ENCODE data around the gene ARPC1B. TPM values are rescaled to one million over a fixed set of nuclear protein-coding genes. Genes with fewer than 3 reads are reported as not detected.

ARPC1B gene
- total and polyA plus RNA-seq, 8 donors = 14.4 to 70.4 (median 41.2) TPM

GRCh38 chr7:99437946-99438572, 63.5 kb downstream of the ARPC1B start:
- peaks cover 0 to 13% (median 7%) of the 10 kb centered on the region in 3 donors for H3K4me1 ChIP-seq
- TF ChIP-seq, protein P1, sequence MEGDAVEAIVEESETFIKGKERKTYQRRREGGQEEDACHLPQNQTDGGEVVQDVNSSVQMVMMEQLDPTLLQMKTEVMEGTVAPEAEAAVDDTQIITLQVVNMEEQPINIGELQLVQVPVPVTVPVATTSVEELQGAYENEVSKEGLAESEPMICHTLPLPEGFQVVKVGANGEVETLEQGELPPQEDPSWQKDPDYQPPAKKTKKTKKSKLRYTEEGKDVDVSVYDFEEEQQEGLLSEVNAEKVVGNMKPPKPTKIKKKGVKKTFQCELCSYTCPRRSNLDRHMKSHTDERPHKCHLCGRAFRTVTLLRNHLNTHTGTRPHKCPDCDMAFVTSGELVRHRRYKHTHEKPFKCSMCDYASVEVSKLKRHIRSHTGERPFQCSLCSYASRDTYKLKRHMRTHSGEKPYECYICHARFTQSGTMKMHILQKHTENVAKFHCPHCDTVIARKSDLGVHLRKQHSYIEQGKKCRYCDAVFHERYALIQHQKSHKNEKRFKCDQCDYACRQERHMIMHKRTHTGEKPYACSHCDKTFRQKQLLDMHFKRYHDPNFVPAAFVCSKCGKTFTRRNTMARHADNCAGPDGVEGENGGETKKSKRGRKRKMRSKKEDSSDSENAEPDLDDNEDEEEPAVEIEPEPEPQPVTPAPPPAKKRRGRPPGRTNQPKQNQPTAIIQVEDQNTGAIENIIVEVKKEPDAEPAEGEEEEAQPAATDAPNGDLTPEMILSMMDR (IDR thresholded peaks at IDR 0.05) = no peak
- H3K27me3 ChIP-seq = no peaks in the 10 kb centered on the region
- no peaks in the 10 kb centered on the region for H3K9me3 ChIP-seq
- FAIRE-seq (no peak), ATAC-seq (peak; percentile 15 to 57 (median 41)), DNase-seq (no peak)
- intact Hi-C loops (cut with DNase I) = no loop called here
- H3K4me3 ChIP-seq = peak overlapping the region; percentile 94 to 100 (median 100)
- 12 to 13% methylated on average over 20 of the region's 20 CpGs for WGBS, 2 donors
- H3K36me3 ChIP-seq = peaks cover 0 to 10% (median 0%) of the 10 kb centered on the region in 3 donors
- H3K27ac ChIP-seq = peak overlapping the region in 3 of 4 donors; percentile 60 to 73 (median 67)

DNA sequence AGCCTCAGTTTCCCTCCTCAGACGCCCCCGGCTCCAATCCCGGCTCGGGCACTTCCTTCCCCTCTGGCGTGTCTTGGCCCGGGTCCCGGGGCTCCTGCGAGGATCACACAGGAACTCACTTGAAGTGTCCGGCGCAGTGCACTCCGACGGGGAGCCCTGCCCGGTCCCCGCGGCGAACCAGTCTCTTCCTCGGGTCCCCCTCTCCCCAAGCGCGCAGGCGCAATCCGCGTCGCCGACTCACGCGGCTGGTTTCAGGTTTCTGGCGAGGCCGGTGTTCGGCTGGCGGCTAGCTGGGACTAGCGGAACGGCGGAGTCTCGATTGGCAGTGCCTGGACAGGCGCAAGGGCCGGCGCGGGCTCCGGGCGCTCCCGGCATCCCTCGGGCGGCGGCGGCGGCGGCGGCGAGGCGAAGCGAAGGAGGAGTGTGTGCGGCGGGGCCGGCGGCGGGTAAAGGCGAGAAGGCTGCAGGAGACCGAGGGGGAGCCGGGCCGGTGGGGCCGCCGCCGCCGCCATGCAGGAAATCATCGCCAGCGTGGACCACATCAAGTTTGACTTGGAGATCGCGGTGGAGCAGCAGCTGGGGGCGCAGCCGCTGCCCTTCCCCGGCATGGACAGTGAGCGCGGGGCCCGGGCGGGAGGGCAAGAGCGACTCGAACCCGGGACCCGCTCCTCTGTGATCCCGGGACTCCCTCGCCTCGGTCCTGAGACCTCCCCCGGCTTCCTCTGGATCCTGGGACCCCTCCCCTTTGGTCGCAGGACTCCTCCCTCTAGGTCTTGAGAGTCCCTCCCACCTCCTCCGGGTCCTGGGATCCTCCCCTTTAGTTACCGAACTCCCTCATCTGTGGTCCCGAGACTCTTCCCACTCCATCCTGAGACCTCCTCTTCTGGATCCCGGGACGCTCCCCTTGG, 64.3 kb downstream of the ARPC1B start, which contains the start of the genes CPSF4 and PTCD1:
Gene CPSF4 (plus strand): TSS at position 371 of the 908 bp plus-strand sequence. CDS start 140 bp downstream, at position 511.
Gene PTCD1 (minus strand): TSS at position 226 of the 908 bp plus-strand sequence. CDS start 3,556 bp downstream, outside the sequence.
- DNase-seq = peak; percentile 95 to 99 (median 96)
- TF ChIP-seq, protein P1 (IDR thresholded peaks at IDR 0.05) = no peak
- WGBS, 2 donors = 0 to 1% methylated on average over 62 to 89 of the region's 89 CpGs
- peak within 1 kb of the TSS in 3 of 4 donors; percentile 60 to 73 (median 67) for H3K27ac ChIP-seq
- H3K9me3 ChIP-seq = no peaks in the 10 kb centered on the region
- intact Hi-C loops (cut with DNase I) = no loop called here
- peaks cover 0 to 9% (median 0%) of the 10 kb centered on the region in 3 donors for H3K36me3 ChIP-seq
- no peak for FAIRE-seq
- peak; percentile 98 to 99 (median 98) for ATAC-seq
- peak within 1 kb of the TSS; percentile 94 to 100 (median 100) for H3K4me3 ChIP-seq
- peaks cover 0 to 13% (median 7%) of the 10 kb centered on the region in 3 donors for H3K4me1 ChIP-seq
- no peaks in the 10 kb centered on the region for H3K27me3 ChIP-seq

DNA sequence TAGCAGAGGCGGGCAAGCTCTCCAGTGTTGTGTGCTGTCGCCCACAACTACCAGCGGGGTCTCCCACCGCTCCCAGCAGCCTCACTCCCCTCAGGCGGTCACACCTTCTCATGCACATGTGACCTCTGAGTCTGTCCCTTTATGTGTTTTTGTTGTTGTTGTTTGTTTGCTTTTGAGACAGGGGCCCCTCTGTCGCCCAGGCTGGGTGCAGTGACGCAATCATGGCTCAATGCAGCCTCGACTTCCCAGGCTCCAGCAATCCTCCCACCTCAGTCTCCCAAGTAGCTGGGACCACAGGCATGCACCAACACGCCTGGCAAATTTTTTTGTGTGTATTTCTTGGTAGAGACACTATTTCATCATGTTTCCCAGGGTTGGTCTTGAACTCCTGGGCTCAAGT, 65.7 kb downstream of the ARPC1B start:
- Histone ChIP-seq H3K27ac (no peak overlapping the region), H3K9me3 (no peaks in the 10 kb centered on the region), H3K4me1 (peaks cover 0 to 13% (median 7%) of the 10 kb centered on the region in 3 donors), H3K4me3 (peak overlapping the region in 2 of 4 donors; percentile 94 to 100), H3K36me3 (peaks cover 0 to 8% (median 7%) of the 10 kb centered on the region in 3 donors), H3K27me3 (no peaks in the 10 kb centered on the region)
- intact Hi-C loops (cut with DNase I) = no loop called here
- TF ChIP-seq, protein P1 (IDR thresholded peaks at IDR 0.05) = no peak
- DNase-seq = no peak
- no peak for ATAC-seq
- WGBS, 2 donors = 69 to 71% methylated on average over 9 of the region's 9 CpGs
- no peak for FAIRE-seq

Other genes starting within 250 kb of the ARPC1B start
- gene SMURF1, start 230.6 kb upstream of the ARPC1B start, total RNA-seq = 10 to 100 TPM in 5 of 6 donors, 1 to 10 TPM in 1; 9.0 to 22.7 (median 15.7) TPM
- 10 to 100 TPM in 1 of 2 donors, 1 to 10 TPM in 1; 7.6 to 14.7 TPM for gene SMURF1, start 230.6 kb upstream of the ARPC1B start, polyA plus RNA-seq
- gene KPNA7, start 166.6 kb upstream of the ARPC1B start, total RNA-seq = under 1 TPM in 3 of 6 donors, not detected in 3; 0.12 to 0.22 (median 0.13) TPM
- gene KPNA7, start 166.6 kb upstream of the ARPC1B start, polyA plus RNA-seq = under 1 TPM; 0.08 to 0.23 TPM
- gene MYH16, start 101.9 kb upstream of the ARPC1B start, total RNA-seq = under 1 TPM in 1 of 6 donors, not detected in 5; 0.09 TPM
- gene MYH16, start 101.9 kb upstream of the ARPC1B start, polyA plus RNA-seq = under 1 TPM in 1 of 2 donors, not detected in 1; 0.02 TPM
- 10 to 100 TPM; 32.8 to 80.5 (median 54.7) TPM for gene ARPC1A, start 48.8 kb upstream of the ARPC1B start, total RNA-seq
- 10 to 100 TPM; 65.2 to 90.9 TPM for gene ARPC1A, start 48.8 kb upstream of the ARPC1B start, polyA plus RNA-seq
- gene PDAP1, start 33.9 kb downstream of the ARPC1B start, total RNA-seq = 10 to 100 TPM; 27.8 to 53.7 (median 38.2) TPM
- 10 to 100 TPM; 46.7 to 84.6 TPM for gene PDAP1, start 33.9 kb downstream of the ARPC1B start, polyA plus RNA-seq
- gene BUD31, start 34.2 kb downstream of the ARPC1B start, total RNA-seq = 10 to 100 TPM; 26.8 to 44.7 (median 28.9) TPM
- gene BUD31, start 34.2 kb downstream of the ARPC1B start, polyA plus RNA-seq = 10 to 100 TPM; 65.7 to 71.7 TPM
- 1 to 10 TPM; 1.4 to 3.6 (median 2.3) TPM for gene PTCD1, start 64.1 kb downstream of the ARPC1B start, total RNA-seq
- 1 to 10 TPM; 3.9 to 4.0 TPM for gene PTCD1, start 64.1 kb downstream of the ARPC1B start, polyA plus RNA-seq
- 10 to 100 TPM; 15.2 to 26.2 (median 21.5) TPM for gene CPSF4, start 64.2 kb downstream of the ARPC1B start, total RNA-seq
- 10 to 100 TPM; 29.2 to 42.5 TPM for gene CPSF4, start 64.2 kb downstream of the ARPC1B start, polyA plus RNA-seq
- 100 to 1,000 TPM in 1 of 6 donors, 10 to 100 TPM in 5; 50.8 to 102 (median 83.4) TPM for gene ATP5MF, start 91.4 kb downstream of the ARPC1B start, total RNA-seq
- gene ATP5MF, start 91.4 kb downstream of the ARPC1B start, polyA plus RNA-seq = 100 to 1,000 TPM; 412 to 428 TPM
- 1 to 10 TPM; 3.6 to 7.8 (median 4.3) TPM for gene ZNF789, start 98.2 kb downstream of the ARPC1B start, total RNA-seq
- gene ZNF789, start 98.2 kb downstream of the ARPC1B start, polyA plus RNA-seq = 10 to 100 TPM; 12.9 to 21.9 TPM
- gene ZNF394, start 125.6 kb downstream of the ARPC1B start, total RNA-seq = 10 to 100 TPM; 10.3 to 16.8 (median 13.2) TPM
- gene ZNF394, start 125.6 kb downstream of the ARPC1B start, polyA plus RNA-seq = 10 to 100 TPM; 15.6 to 15.9 TPM
- 1 to 10 TPM; 1.4 to 4.1 (median 2.0) TPM for gene ZKSCAN5, start 129.9 kb downstream of the ARPC1B start, total RNA-seq
- 1 to 10 TPM; 2.4 TPM for gene ZKSCAN5, start 129.9 kb downstream of the ARPC1B start, polyA plus RNA-seq
- 1 to 10 TPM; 1.7 to 4.1 (median 2.3) TPM for gene FAM200A, start 177.4 kb downstream of the ARPC1B start, total RNA-seq
- 1 to 10 TPM; 2.3 to 4.3 TPM for gene FAM200A, start 177.4 kb downstream of the ARPC1B start, polyA plus RNA-seq
- gene ZNF655, start 183.9 kb downstream of the ARPC1B start, total RNA-seq = 10 to 100 TPM; 23.2 to 41.8 (median 29.7) TPM
- gene ZNF655, start 183.9 kb downstream of the ARPC1B start, polyA plus RNA-seq = 10 to 100 TPM; 42.8 to 45.2 TPM
- 1 to 10 TPM in 1 of 6 donors, under 1 TPM in 5; 0.16 to 1.1 (median 0.48) TPM for gene TMEM225B, start 223.5 kb downstream of the ARPC1B start, total RNA-seq
- 1 to 10 TPM; 1.2 to 1.5 TPM for gene TMEM225B, start 223.5 kb downstream of the ARPC1B start, polyA plus RNA-seq
- 10 to 100 TPM in 1 of 6 donors, 1 to 10 TPM in 5; 7.4 to 12.8 (median 8.2) TPM for gene ZSCAN25, start 242.2 kb downstream of the ARPC1B start, total RNA-seq
- 1 to 10 TPM; 4.7 to 5.8 TPM for gene ZSCAN25, start 242.2 kb downstream of the ARPC1B start, polyA plus RNA-seq